HEK293 (cell line): Measurements from ENCODE around the gene ROCK1.

Experiments
- GLI4 ChIP-seq: fragments of 450-650 bp; formaldehyde crosslinking; IDR thresholded peaks from 2 replicates; pipeline ENCODE4 v1.5.1; 2016; ENCODE audit warnings: missing biosample characterization, missing genetic modification characterization
- KLF10 ChIP-seq: fragments of 450-650 bp; IDR thresholded peaks from 2 replicates; pipeline ENCODE4 v1.5.1; 2018; ENCODE audit warnings: missing biosample characterization, mild to moderate bottlenecking, missing genetic modification characterization
- SP7 ChIP-seq: fragments of 450-650 bp; formaldehyde crosslinking; IDR thresholded peaks from 2 replicates; pipeline ENCODE4 v1.5.1; 2016; ENCODE audit warnings: missing biosample characterization, missing genetic modification characterization
- ZFHX2 ChIP-seq: fragments of 450-650 bp; formaldehyde crosslinking; conservative IDR thresholded peaks from 2 replicates; pipeline ENCODE4 v1.5.1; 2016; ENCODE audit warnings: missing biosample characterization, missing genetic modification characterization
- ZNF169 ChIP-seq: fragments of 450-650 bp; formaldehyde crosslinking; IDR thresholded peaks from 2 replicates; pipeline ENCODE4 v1.5.1; 2016; ENCODE audit warnings: missing biosample characterization, missing genetic modification characterization
- ZNF184 ChIP-seq: fragments of 450-650 bp; IDR thresholded peaks from 2 replicates; pipeline ENCODE4 v1.5.1; 2018; ENCODE audit warnings: missing biosample characterization, mild to moderate bottlenecking, missing genetic modification characterization
- ZNF248 ChIP-seq: fragments of 450-650 bp; formaldehyde crosslinking; IDR thresholded peaks from 2 replicates; pipeline ENCODE4 v1.5.1; 2017; ENCODE audit warnings: missing biosample characterization, missing genetic modification characterization
- ZNF302 ChIP-seq: fragments of 450-650 bp; formaldehyde crosslinking; IDR thresholded peaks from 2 replicates; pipeline ENCODE4 v1.5.1; 2016; ENCODE audit warnings: missing biosample characterization, missing genetic modification characterization, low read depth
- ZNF624 ChIP-seq: fragments of 450-650 bp; formaldehyde crosslinking; IDR thresholded peaks from 2 replicates; pipeline ENCODE4 v1.5.1; 2017; ENCODE audit warnings: missing biosample characterization, missing genetic modification characterization
- ZNF660 ChIP-seq: fragments of 450-650 bp; IDR thresholded peaks from 2 replicates; pipeline ENCODE4 v1.5.1; 2018; ENCODE audit warnings: missing biosample characterization, mild to moderate bottlenecking, missing genetic modification characterization
- ZNF677 ChIP-seq: fragments of 450-650 bp; IDR thresholded peaks from 2 replicates; pipeline ENCODE4 v1.5.0; 2018; ENCODE audit warnings: missing biosample characterization, mild to moderate bottlenecking, missing genetic modification characterization, moderate library complexity
- ZNF776 ChIP-seq: fragments of 450-650 bp; formaldehyde crosslinking; IDR thresholded peaks from 2 replicates; pipeline ENCODE4 v1.5.0; 2017; ENCODE audit warnings: missing biosample characterization, missing genetic modification characterization, borderline replicate concordance
- ZSCAN5A ChIP-seq: fragments of 450-650 bp; formaldehyde crosslinking; IDR thresholded peaks from 2 replicates; pipeline ENCODE4 v1.5.1; 2016; ENCODE audit warnings: missing biosample characterization, missing genetic modification characterization
- TF ChIP-seq, protein P1 (sequence below): sonication (generic); formaldehyde crosslinking; IDR thresholded peaks from 2 replicates; pipeline ENCODE4 v1.8.1; 2022; ENCODE audit warnings: mild to moderate bottlenecking, moderate library complexity, missing genetic modification reagents
- TF ChIP-seq, protein P2 (sequence below): fragments of 450-650 bp; formaldehyde crosslinking; IDR thresholded peaks from 2 replicates; pipeline ENCODE4 v1.5.1; 2016; ENCODE audit warnings: missing biosample characterization, missing genetic modification characterization, borderline replicate concordance
- TF ChIP-seq, protein P3 (sequence below): fragments of 450-650 bp; formaldehyde crosslinking; IDR thresholded peaks from 2 replicates; pipeline ENCODE4 v1.5.0; 2017; ENCODE audit warnings: missing biosample characterization, missing genetic modification characterization, borderline replicate concordance
- TF ChIP-seq, protein P4 (sequence below): fragments of 450-650 bp; formaldehyde crosslinking; IDR thresholded peaks from 2 replicates; pipeline ENCODE4 v1.5.1; 2016; ENCODE audit warnings: missing biosample characterization, missing genetic modification characterization
- TF ChIP-seq, protein P5 (sequence below): fragments of 450-650 bp; IDR thresholded peaks from 2 replicates; pipeline ENCODE4 v1.5.1; 2018; ENCODE audit warnings: missing biosample characterization, missing genetic modification characterization
- TF ChIP-seq, protein P6 (sequence below): fragments of 450-650 bp; formaldehyde crosslinking; conservative IDR thresholded peaks from 2 replicates; pipeline ENCODE4 v1.5.1; 2016; ENCODE audit warnings: low read depth, missing biosample characterization, missing genetic modification characterization

The ROCK1 gene

GRCh38 chr18:21112140-21112473 lies 494 bp upstream of the ROCK1 start (continued):
- TF ChIP-seq, protein P1, sequence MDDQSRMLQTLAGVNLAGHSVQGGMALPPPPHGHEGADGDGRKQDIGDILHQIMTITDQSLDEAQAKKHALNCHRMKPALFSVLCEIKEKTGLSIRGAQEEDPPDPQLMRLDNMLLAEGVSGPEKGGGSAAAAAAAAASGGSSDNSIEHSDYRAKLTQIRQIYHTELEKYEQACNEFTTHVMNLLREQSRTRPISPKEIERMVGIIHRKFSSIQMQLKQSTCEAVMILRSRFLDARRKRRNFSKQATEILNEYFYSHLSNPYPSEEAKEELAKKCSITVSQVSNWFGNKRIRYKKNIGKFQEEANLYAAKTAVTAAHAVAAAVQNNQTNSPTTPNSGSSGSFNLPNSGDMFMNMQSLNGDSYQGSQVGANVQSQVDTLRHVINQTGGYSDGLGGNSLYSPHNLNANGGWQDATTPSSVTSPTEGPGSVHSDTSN (CRISPR knock-in tag) = no peak
- TF ChIP-seq ZNF660 (0 out of 2 replicates have a peak, but pooled peaks have one; percentile 23), ZSCAN5A (tag by site-specific recombination) (no peak), KLF10 (tag by site-specific recombination) (no peak), ZNF302 (no peak), ZNF776 (tag by site-specific recombination) (no peak), GLI4 (tag by site-specific recombination) (no peak), ZNF624 (tag by site-specific recombination) (no peak), ZNF248 (tag by site-specific recombination) (no peak), ZNF169 (tag by site-specific recombination) (no peak), ZFHX2 (peak; percentile 60), ZNF184 (tag by site-specific recombination) (no peak), ZNF677 (tag by site-specific recombination) (no peak), SP7 (tag by site-specific recombination) (no peak; the same call in 1 of the 2 replicates)
- TF ChIP-seq, protein P2, sequence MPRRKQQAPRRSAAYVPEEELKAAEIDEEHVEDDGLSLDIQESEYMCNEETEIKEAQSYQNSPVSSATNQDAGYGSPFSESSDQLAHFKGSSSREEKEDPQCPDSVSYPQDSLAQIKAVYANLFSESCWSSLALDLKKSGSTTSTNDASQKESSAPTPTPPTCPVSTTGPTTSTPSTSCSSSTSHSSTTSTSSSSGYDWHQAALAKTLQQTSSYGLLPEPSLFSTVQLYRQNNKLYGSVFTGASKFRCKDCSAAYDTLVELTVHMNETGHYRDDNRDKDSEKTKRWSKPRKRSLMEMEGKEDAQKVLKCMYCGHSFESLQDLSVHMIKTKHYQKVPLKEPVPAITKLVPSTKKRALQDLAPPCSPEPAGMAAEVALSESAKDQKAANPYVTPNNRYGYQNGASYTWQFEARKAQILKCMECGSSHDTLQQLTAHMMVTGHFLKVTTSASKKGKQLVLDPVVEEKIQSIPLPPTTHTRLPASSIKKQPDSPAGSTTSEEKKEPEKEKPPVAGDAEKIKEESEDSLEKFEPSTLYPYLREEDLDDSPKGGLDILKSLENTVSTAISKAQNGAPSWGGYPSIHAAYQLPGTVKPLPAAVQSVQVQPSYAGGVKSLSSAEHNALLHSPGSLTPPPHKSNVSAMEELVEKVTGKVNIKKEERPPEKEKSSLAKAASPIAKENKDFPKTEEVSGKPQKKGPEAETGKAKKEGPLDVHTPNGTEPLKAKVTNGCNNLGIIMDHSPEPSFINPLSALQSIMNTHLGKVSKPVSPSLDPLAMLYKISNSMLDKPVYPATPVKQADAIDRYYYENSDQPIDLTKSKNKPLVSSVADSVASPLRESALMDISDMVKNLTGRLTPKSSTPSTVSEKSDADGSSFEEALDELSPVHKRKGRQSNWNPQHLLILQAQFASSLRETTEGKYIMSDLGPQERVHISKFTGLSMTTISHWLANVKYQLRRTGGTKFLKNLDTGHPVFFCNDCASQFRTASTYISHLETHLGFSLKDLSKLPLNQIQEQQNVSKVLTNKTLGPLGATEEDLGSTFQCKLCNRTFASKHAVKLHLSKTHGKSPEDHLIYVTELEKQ (tag by site-specific recombination) = no peak
- TF ChIP-seq, protein P3, sequence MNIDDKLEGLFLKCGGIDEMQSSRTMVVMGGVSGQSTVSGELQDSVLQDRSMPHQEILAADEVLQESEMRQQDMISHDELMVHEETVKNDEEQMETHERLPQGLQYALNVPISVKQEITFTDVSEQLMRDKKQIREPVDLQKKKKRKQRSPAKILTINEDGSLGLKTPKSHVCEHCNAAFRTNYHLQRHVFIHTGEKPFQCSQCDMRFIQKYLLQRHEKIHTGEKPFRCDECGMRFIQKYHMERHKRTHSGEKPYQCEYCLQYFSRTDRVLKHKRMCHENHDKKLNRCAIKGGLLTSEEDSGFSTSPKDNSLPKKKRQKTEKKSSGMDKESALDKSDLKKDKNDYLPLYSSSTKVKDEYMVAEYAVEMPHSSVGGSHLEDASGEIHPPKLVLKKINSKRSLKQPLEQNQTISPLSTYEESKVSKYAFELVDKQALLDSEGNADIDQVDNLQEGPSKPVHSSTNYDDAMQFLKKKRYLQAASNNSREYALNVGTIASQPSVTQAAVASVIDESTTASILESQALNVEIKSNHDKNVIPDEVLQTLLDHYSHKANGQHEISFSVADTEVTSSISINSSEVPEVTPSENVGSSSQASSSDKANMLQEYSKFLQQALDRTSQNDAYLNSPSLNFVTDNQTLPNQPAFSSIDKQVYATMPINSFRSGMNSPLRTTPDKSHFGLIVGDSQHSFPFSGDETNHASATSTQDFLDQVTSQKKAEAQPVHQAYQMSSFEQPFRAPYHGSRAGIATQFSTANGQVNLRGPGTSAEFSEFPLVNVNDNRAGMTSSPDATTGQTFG (tag by site-specific recombination) = no peak
- TF ChIP-seq, protein P4, sequence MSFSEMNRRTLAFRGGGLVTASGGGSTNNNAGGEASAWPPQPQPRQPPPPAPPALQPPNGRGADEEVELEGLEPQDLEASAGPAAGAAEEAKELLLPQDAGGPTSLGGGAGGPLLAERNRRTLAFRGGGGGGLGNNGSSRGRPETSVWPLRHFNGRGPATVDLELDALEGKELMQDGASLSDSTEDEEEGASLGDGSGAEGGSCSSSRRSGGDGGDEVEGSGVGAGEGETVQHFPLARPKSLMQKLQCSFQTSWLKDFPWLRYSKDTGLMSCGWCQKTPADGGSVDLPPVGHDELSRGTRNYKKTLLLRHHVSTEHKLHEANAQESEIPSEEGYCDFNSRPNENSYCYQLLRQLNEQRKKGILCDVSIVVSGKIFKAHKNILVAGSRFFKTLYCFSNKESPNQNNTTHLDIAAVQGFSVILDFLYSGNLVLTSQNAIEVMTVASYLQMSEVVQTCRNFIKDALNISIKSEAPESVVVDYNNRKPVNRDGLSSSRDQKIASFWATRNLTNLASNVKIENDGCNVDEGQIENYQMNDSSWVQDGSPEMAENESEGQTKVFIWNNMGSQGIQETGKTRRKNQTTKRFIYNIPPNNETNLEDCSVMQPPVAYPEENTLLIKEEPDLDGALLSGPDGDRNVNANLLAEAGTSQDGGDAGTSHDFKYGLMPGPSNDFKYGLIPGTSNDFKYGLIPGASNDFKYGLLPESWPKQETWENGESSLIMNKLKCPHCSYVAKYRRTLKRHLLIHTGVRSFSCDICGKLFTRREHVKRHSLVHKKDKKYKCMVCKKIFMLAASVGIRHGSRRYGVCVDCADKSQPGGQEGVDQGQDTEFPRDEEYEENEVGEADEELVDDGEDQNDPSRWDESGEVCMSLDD (tag by site-specific recombination) = no peak
- TF ChIP-seq, protein P5, sequence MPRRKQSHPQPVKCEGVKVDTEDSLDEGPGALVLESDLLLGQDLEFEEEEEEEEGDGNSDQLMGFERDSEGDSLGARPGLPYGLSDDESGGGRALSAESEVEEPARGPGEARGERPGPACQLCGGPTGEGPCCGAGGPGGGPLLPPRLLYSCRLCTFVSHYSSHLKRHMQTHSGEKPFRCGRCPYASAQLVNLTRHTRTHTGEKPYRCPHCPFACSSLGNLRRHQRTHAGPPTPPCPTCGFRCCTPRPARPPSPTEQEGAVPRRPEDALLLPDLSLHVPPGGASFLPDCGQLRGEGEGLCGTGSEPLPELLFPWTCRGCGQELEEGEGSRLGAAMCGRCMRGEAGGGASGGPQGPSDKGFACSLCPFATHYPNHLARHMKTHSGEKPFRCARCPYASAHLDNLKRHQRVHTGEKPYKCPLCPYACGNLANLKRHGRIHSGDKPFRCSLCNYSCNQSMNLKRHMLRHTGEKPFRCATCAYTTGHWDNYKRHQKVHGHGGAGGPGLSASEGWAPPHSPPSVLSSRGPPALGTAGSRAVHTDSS (tag by site-specific recombination) = no peak
- TF ChIP-seq, protein P6, sequence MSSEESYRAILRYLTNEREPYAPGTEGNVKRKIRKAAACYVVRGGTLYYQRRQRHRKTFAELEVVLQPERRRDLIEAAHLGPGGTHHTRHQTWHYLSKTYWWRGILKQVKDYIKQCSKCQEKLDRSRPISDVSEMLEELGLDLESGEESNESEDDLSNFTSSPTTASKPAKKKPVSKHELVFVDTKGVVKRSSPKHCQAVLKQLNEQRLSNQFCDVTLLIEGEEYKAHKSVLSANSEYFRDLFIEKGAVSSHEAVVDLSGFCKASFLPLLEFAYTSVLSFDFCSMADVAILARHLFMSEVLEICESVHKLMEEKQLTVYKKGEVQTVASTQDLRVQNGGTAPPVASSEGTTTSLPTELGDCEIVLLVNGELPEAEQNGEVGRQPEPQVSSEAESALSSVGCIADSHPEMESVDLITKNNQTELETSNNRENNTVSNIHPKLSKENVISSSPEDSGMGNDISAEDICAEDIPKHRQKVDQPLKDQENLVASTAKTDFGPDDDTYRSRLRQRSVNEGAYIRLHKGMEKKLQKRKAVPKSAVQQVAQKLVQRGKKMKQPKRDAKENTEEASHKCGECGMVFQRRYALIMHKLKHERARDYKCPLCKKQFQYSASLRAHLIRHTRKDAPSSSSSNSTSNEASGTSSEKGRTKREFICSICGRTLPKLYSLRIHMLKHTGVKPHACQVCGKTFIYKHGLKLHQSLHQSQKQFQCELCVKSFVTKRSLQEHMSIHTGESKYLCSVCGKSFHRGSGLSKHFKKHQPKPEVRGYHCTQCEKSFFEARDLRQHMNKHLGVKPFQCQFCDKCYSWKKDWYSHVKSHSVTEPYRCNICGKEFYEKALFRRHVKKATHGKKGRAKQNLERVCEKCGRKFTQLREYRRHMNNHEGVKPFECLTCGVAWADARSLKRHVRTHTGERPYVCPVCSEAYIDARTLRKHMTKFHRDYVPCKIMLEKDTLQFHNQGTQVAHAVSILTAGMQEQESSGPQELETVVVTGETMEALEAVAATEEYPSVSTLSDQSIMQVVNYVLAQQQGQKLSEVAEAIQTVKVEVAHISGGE (tag by site-specific recombination) = peak; percentile 37
